CD4-positive, alpha-beta memory T cell (primary cell): Measurements from ENCODE around the gene ZRANB1. TPM values are rescaled to one million over a fixed set of nuclear protein-coding genes. Genes with fewer than 3 reads are reported as not detected.

Experiments used
- CTCF ChIA-PET: fragments of 350-600 bp; sonication (Branson Sonifier 250); formaldehyde crosslinking; loops from one replicate; lab custom pipeline; 2021; ENCODE audit warnings: inconsistent platforms; ENCODE audit not compliant: partially characterized antibody; lab: Charles Lee
- POLR2A ChIA-PET: fragments of 350-600 bp; sonication (Branson Sonifier 250); formaldehyde crosslinking; loops from one replicate; lab custom pipeline; 2021; ENCODE audit not compliant: partially characterized antibody; lab: Charles Lee
- DNase-seq, 5 donors: peaks; one replicate each; pipeline versions ENCODE4 v3.0.0 to v3.0.0-alpha.2; 2020 to 2022; ENCODE audit warnings: mixed read lengths in 1 of 5
- H3K27ac ChIP-seq: one replicate; pipeline ENCODE4 v1.7.0; 2013; ENCODE audit warnings: low read depth, low read length
- H3K27me3 ChIP-seq: 2 replicates; pipeline ENCODE4 v1.7.0; 2013; ENCODE audit warnings: mild to moderate bottlenecking, low read length, moderate library complexity; ENCODE audit not compliant: insufficient read depth
- H3K36me3 ChIP-seq: 2 replicates; pipeline ENCODE4 v1.7.0; 2013; ENCODE audit warnings: mild to moderate bottlenecking, low read length, moderate library complexity; ENCODE audit not compliant: insufficient read depth
- H3K4me1 ChIP-seq: 2 replicates; pipeline ENCODE4 v1.7.0; 2013; ENCODE audit warnings: mild to moderate bottlenecking, low read length, moderate library complexity; ENCODE audit not compliant: insufficient read depth
- H3K4me3 ChIP-seq, 2 donors: one replicate each; pipeline ENCODE4 v1.7.0; 2013; ENCODE audit warnings: low read length in 2 of 2, mild to moderate bottlenecking in 1 of 2
- H3K9me3 ChIP-seq, 2 donors: one replicate each; pipeline ENCODE4 v1.7.0; 2013; ENCODE audit warnings: low read length in 2 of 2, control low read depth in 1 of 2; ENCODE audit not compliant: control insufficient read depth in 1 of 2
- H3K27ac Mint-ChIP-seq, 7 donors: one replicate each; pipeline ENCODE4 v1.8.0; 2020 to 2021; ENCODE audit warnings: mixed read lengths in 7 of 7, mild to moderate bottlenecking in 6 of 7, inconsistent platforms in 3 of 7, moderate library complexity in 3 of 7
- H3K27me3 Mint-ChIP-seq, 2 donors: one replicate each; pipeline ENCODE4 v1.8.0; 2020 to 2021; ENCODE audit warnings: mixed read lengths in 2 of 2
- H3K36me3 Mint-ChIP-seq, 2 donors: one replicate each; pipeline ENCODE4 v1.8.0; 2020 to 2021; ENCODE audit warnings: mixed read lengths in 2 of 2, inconsistent platforms in 1 of 2, mild to moderate bottlenecking in 1 of 2
- H3K4me1 Mint-ChIP-seq, 4 donors: one replicate each; pipeline ENCODE4 v1.8.0; 2020 to 2021; ENCODE audit warnings: mixed read lengths in 4 of 4, mild to moderate bottlenecking in 1 of 4
- H3K4me3 Mint-ChIP-seq, 8 donors: one replicate each; pipeline ENCODE4 v1.8.0; 2020 to 2021; ENCODE audit warnings: mixed read lengths in 8 of 8, mild to moderate bottlenecking in 7 of 8, moderate library complexity in 6 of 8, inconsistent platforms in 3 of 8
- H3K9me3 Mint-ChIP-seq, 8 donors: one replicate each; pipeline ENCODE4 v1.8.0; 2020 to 2021; ENCODE audit warnings: mixed read lengths in 8 of 8, mild to moderate bottlenecking in 5 of 8, inconsistent platforms in 3 of 8, moderate library complexity in 1 of 8
- intact Hi-C: fragments of 100-400 bp; cut with micrococcal nuclease; formaldehyde crosslinking; loops from one replicate; pipeline ENCODE4 v1.15.1; 2023
- polyA plus RNA-seq, 2 donors: library from polyadenylated mRNA; unstranded; fragments of 300-500 nt; fragmentation: Illumina TruSeq; gene quantifications; one replicate each; pipeline ENCODE4 v1.2.3, GENCODE V29; 2021
- total RNA-seq, 2 experiments: library from RNA; stranded (reverse); gene quantifications; one replicate each; pipeline ENCODE4 v1.2.3, GENCODE V29; 2021

The ZRANB1 gene
- total and polyA plus RNA-seq, 4 experiments from 2014 or later, result 6.2 to 23.8 (median 16.4) TPM

DNA sequence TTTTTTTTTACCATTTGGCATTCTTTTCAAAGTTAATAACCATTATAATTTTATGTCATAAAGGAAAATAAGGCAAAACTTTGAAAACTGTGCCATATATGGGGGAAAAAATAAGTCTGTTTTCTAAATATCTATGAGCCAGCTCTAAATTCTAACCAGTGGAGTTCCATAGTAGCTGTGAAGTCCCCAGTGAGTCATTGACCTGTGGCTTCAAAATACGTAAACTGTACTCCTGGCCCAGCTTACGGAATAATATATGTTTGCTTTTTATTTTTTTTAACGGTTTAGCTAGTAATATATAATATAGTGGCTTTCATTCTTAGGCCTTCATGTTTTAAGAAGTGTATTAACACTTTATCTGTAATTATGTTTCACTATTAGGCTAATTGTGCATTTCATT is 20.5 kb downstream of the ZRANB1 start:
- no peaks in the 10 kb centered on the region for H3K9me3 ChIP-seq
- no peaks in the 10 kb centered on the region for H3K27me3 ChIP-seq
- Mint-ChIP-seq H3K36me3 (peaks cover 14 to 28% of the 10 kb centered on the region in 2 donors), H3K9me3 (no peaks in the 10 kb centered on the region), H3K4me3 (no peak overlapping the region), H3K27ac (no peak overlapping the region), H3K4me1 (peaks cover 30 to 42% (median 39%) of the 10 kb centered on the region in 4 donors), H3K27me3 (no peaks in the 10 kb centered on the region)
- H3K4me1 ChIP-seq, result peaks cover 4% of the 10 kb centered on the region
- H3K27ac ChIP-seq, result no peak overlapping the region
- peaks cover 8% of the 10 kb centered on the region for H3K36me3 ChIP-seq
- intact Hi-C loops, result no loop called here
- ChIA-PET CTCF (interaction anchor here (0.9 kb wide), 1 partner anchor 9 kb away, joined by 4 read pairs; no protein-coding TSS in a partner anchor), POLR2A (no interaction called here)
- DNase-seq, result no peak
- H3K4me3 ChIP-seq, result no peak overlapping the region

DNA sequence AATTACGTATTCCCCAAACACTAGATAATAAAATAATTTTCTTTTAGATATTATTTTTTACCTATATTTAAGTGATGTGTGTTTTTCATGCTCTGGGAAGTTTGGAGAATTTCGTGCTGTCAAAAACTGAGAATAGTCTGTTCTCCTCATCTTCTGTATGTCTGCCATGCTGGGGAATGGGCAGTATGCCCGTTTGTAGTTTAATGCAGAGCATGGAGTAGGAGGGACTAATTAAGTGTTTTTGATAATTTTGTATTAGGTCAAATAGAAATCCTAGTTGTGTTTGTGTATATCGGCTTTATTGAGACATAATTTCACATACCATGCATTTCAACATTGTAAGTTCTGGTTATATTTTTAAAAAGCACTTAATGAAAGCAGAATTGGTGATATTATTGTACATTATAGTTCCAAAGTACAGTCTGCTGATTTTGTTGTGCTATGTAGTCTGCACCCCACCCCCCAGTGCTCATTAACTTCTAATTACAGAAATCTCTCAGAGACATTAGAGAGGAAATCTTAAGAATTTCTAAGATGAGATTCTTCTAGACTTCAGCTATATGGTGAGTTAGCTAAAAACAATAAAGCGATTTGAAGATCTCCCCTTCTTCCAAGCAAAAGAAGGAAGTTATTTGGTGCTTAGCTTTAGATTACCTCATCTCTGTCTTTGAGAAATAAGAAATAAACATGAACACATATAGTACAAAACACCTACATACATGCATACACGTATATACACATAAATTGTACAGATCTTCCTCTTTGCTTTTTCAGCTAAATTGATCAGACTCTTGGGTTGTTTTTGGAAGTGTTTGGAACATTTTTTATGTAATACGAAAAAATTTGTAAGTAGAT is 22.2 kb downstream of the ZRANB1 start:
- no peak overlapping the region for H3K4me3 ChIP-seq
- no peak for DNase-seq
- Mint-ChIP-seq H3K4me3 (no peak overlapping the region), H3K4me1 (peaks cover 26 to 39% (median 37%) of the 10 kb centered on the region in 4 donors), H3K27me3 (no peaks in the 10 kb centered on the region), H3K36me3 (peaks cover 29 to 44% of the 10 kb centered on the region in 2 donors), H3K27ac (no peak overlapping the region), H3K9me3 (peaks cover 0 to 1% (median 0%) of the 10 kb centered on the region in 8 donors)
- intact Hi-C loops, result no loop called here
- ChIA-PET POLR2A (no interaction called here), CTCF (no interaction called here)
- no peak overlapping the region for H3K27ac ChIP-seq
- peaks cover under 1% of the 10 kb centered on the region for H3K4me1 ChIP-seq
- no peaks in the 10 kb centered on the region for H3K27me3 ChIP-seq
- peaks cover 9% of the 10 kb centered on the region for H3K36me3 ChIP-seq
- H3K9me3 ChIP-seq, result no peaks in the 10 kb centered on the region

GRCh38 chr10:124966008-124966407 is 24.1 kb downstream of the ZRANB1 start:
- peaks cover 0 to 1% (median 0%) of the 10 kb centered on the region in 8 donors for H3K9me3 Mint-ChIP-seq
- intact Hi-C loops, result loop anchor here (5.0 kb wide), 1 partner anchor 49 kb away; no protein-coding TSS in a partner anchor
- H3K27ac Mint-ChIP-seq, result peak overlapping the region in 1 of 7 donors; percentile 8
- peaks cover 9% of the 10 kb centered on the region for H3K36me3 ChIP-seq
- DNase-seq, result no peak
- H3K27ac ChIP-seq, result no peak overlapping the region
- H3K36me3 Mint-ChIP-seq, result peaks cover 36 to 57% of the 10 kb centered on the region in 2 donors
- no peak overlapping the region for H3K4me3 Mint-ChIP-seq
- H3K27me3 ChIP-seq, result no peaks in the 10 kb centered on the region
- H3K27me3 Mint-ChIP-seq, result no peaks in the 10 kb centered on the region
- peaks cover 23 to 42% (median 39%) of the 10 kb centered on the region in 4 donors for H3K4me1 Mint-ChIP-seq
- CTCF ChIA-PET, result interaction anchor here (0.6 kb wide), 1 partner anchor 11 kb away, joined by 4 read pairs; no protein-coding TSS in a partner anchor
- POLR2A ChIA-PET, result no interaction called here
- H3K4me3 ChIP-seq, result no peak overlapping the region
- H3K4me1 ChIP-seq, result no peaks in the 10 kb centered on the region
- H3K9me3 ChIP-seq, result no peaks in the 10 kb centered on the region

- DNase-seq, result no peak
- H3K36me3 Mint-ChIP-seq, result peaks cover 36 to 61% of the 10 kb centered on the region in 2 donors
- intact Hi-C loops, result loop anchor here (5.0 kb wide), 1 partner anchor 50 kb away; no protein-coding TSS in a partner anchor
- no peaks in the 10 kb centered on the region for H3K27me3 Mint-ChIP-seq
- Histone ChIP-seq H3K9me3 (no peaks in the 10 kb centered on the region), H3K27ac (no peak overlapping the region), H3K27me3 (no peaks in the 10 kb centered on the region), H3K36me3 (peaks cover 9% of the 10 kb centered on the region), H3K4me3 (no peak overlapping the region), H3K4me1 (no peaks in the 10 kb centered on the region)
- POLR2A ChIA-PET, result no interaction called here
- CTCF ChIA-PET, result no interaction called here
- peaks cover 21 to 42% (median 34%) of the 10 kb centered on the region in 4 donors for H3K4me1 Mint-ChIP-seq
- peaks cover 0 to 1% (median 0%) of the 10 kb centered on the region in 8 donors for H3K9me3 Mint-ChIP-seq
- H3K4me3 Mint-ChIP-seq, result no peak overlapping the region
- peak overlapping the region in 2 of 7 donors; percentile 3 to 46 for H3K27ac Mint-ChIP-seq
Observed at GRCh38 chr10:124967255-124967654, 25.3 kb downstream of the ZRANB1 start.

DNA sequence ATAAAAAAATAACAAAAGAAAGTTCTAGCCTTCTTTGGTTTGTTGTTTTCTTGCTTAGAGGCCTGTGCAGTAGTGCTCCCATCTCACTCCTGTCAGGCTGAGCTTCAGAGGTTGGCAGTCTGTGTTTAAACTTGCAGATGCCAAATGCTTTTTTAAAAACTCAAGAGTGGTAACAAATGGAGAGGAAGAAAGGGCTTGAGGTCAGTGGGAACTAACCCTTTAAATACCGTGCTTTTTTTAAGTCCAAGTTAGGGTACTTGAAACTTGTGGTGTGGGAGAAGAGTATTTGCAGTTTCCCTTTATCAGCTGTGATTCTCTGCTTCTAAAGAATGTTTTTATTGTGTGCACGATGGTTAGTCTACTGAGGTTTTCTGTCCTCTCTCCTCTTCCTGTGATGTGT is 29.4 kb downstream of the ZRANB1 start:
- Mint-ChIP-seq H3K4me3 (no peak overlapping the region), H3K9me3 (peaks cover 0 to 1% (median 0%) of the 10 kb centered on the region in 8 donors), H3K4me1 (peaks cover 20 to 46% (median 40%) of the 10 kb centered on the region in 4 donors), H3K36me3 (peaks cover 54 to 78% of the 10 kb centered on the region in 2 donors), H3K27ac (peak overlapping the region in 2 of 7 donors; percentile 63 to 66), H3K27me3 (no peaks in the 10 kb centered on the region)
- POLR2A ChIA-PET, result no interaction called here
- Histone ChIP-seq H3K4me1 (no peaks in the 10 kb centered on the region), H3K27ac (no peak overlapping the region), H3K27me3 (no peaks in the 10 kb centered on the region), H3K4me3 (no peak overlapping the region), H3K36me3 (peaks cover 24% of the 10 kb centered on the region), H3K9me3 (no peaks in the 10 kb centered on the region)
- DNase-seq, result no peak
- intact Hi-C loops, result no loop called here
- CTCF ChIA-PET, result interaction anchor here (1.1 kb wide), 1 partner anchor 9 kb away, joined by 4 read pairs; no protein-coding TSS in a partner anchor

DNA sequence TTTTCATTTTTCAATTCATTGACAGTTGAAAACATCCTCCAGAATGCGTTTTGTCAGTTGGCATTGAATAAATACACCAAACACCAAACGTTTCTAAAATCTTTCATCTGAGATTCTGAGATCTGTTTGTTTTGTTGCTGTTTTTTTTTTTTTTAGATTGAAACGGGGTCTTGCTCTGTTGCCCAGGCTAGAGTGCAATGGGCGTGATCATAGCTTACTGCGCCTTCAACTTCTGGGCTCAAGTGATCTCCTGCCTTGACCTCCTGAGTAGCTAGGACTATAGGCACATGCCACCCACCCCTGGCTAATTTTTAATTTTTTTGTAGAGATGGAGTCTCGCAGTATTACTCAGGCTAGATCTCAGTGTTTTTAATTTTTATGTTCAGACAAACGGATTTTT is 30.7 kb downstream of the ZRANB1 start:
- no peak overlapping the region for H3K4me3 Mint-ChIP-seq
- Histone ChIP-seq H3K4me3 (no peak overlapping the region), H3K36me3 (peaks cover 15% of the 10 kb centered on the region), H3K9me3 (no peaks in the 10 kb centered on the region), H3K27me3 (no peaks in the 10 kb centered on the region), H3K27ac (no peak overlapping the region), H3K4me1 (no peaks in the 10 kb centered on the region)
- ChIA-PET CTCF (interaction anchor here (1.0 kb wide), 1 partner anchor 20 kb away, joined by 4 read pairs; no protein-coding TSS in a partner anchor), POLR2A (no interaction called here)
- H3K27ac Mint-ChIP-seq, result peak overlapping the region in 2 of 7 donors; percentile 12 to 17
- peaks cover 0 to 1% (median 0%) of the 10 kb centered on the region in 8 donors for H3K9me3 Mint-ChIP-seq
- intact Hi-C loops, result no loop called here
- H3K4me1 Mint-ChIP-seq, result peaks cover 20 to 47% (median 38%) of the 10 kb centered on the region in 4 donors
- no peaks in the 10 kb centered on the region for H3K27me3 Mint-ChIP-seq
- no peak for DNase-seq
- peaks cover 44 to 71% of the 10 kb centered on the region in 2 donors for H3K36me3 Mint-ChIP-seq

DNA sequence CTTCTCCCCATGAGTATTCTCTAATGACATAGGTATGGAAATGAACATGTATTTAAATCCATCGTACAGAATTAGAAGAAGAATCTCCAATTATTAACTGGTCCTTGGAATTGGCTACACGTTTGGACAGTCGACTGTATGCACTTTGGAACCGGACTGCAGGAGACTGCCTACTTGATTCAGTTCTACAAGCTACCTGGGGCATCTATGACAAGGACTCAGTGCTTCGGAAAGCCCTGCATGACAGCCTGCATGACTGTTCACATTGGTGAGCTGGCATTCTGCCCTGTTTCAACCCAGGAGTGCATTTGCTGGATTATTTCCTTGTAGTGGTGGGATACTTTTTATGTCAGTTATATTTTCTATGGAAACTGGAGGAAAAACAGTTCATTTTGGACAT is 32.2 kb downstream of the ZRANB1 start:
- Histone ChIP-seq H3K36me3 (peaks cover 19% of the 10 kb centered on the region), H3K27ac (no peak overlapping the region), H3K4me3 (no peak overlapping the region), H3K9me3 (no peaks in the 10 kb centered on the region), H3K27me3 (no peaks in the 10 kb centered on the region), H3K4me1 (no peaks in the 10 kb centered on the region)
- H3K4me1 Mint-ChIP-seq, result peaks cover 21 to 40% (median 34%) of the 10 kb centered on the region in 4 donors
- H3K27ac Mint-ChIP-seq, result peak overlapping the region in 1 of 7 donors; percentile 19
- H3K9me3 Mint-ChIP-seq, result no peaks in the 10 kb centered on the region
- ChIA-PET POLR2A (no interaction called here), CTCF (interaction anchor here (1.3 kb wide), 1 partner anchor 18 kb away, joined by 4 read pairs; no protein-coding TSS in a partner anchor)
- H3K4me3 Mint-ChIP-seq, result no peak overlapping the region
- intact Hi-C loops, result no loop called here
- no peaks in the 10 kb centered on the region for H3K27me3 Mint-ChIP-seq
- H3K36me3 Mint-ChIP-seq, result peaks cover 37 to 66% of the 10 kb centered on the region in 2 donors
- DNase-seq, result no peak
